NCI-H2196 (cell line): ENCODE data around the gene TPRN.

Experiments used
- DNase-seq: peaks from one replicate; lab custom pipeline; 2025; ENCODE audit not compliant: unreplicated experiment; lab: John Stamatoyannopoulos, UW

The TPRN gene

DNA sequence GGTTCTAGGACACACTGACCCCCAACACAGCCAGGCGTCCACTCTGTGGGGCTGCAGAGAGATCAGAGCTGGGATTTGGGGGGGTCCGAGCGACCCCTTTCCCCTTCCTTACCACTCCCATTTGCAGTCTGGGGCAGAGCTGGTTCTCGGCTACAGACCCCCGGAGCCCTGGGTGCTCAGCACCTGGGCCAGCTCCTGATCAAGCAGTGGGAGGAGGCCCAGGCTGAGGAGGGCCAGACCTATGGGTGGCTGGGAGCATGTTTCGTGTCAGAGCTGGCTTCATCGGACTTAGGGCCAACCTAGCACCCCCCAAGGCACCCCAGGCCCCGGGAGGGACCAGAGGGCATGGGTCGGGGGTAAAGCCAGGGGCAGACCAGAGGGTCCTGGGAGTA is 54.0 kb downstream of the TPRN start:
- no peak for DNase-seq

DNA sequence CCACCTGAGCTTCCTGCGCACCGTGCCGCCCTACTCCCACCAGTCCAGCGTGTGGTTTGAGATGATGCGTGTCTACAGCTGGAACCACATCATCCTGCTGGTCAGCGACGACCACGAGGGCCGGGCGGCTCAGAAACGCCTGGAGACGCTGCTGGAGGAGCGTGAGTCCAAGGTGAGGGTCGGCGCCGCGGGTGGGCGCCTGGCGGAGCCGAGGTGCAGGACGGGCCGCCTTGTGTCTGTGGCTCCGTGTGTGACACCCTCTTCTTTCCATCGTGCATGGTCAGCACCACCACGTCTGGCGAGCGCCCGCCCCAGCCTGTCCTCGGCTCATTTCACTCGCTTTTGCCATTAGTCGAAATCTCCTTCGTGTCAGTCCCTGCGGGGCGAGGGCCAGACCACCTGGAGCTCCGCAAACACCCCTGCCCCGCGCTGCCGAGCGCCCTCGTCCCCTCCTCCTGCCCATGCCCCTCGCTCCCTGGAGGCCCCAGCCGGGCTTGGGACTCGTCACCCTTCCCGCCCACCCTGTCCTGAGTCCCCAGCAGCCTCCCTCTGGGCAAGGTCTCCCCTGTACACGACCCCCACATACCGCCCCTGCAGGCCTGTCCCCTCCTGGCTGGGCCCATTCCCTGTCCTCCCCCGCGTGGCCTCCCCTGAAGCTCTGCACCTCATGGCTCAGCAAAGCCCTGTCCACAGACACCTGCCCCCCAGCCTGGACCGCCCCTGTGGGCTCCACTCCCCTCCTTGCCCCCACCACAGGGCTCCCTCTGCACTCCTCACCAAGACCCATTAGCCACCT is 54.6 kb downstream of the TPRN start:
- DNase-seq = no peak

DNA sequence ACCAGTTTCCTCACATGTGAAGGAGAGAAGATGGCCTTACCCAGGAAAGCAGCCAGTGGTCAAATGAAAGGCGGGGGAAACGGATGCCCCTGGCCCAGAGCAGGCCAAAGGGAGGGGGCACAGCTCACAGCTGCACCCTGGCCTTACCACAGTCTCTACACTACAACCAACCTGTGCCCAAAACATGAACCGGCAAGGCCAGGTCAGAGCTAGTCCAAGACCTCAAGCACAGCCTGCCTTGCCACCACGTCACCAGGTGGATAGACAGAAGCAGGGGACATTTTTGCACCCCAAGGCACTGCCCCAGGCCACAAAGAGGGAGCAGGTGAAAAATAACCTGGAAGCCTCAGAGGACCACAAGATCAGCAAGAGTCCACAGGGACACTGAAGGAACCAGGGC is 57.1 kb downstream of the TPRN start:
- no peak for DNase-seq

DNA sequence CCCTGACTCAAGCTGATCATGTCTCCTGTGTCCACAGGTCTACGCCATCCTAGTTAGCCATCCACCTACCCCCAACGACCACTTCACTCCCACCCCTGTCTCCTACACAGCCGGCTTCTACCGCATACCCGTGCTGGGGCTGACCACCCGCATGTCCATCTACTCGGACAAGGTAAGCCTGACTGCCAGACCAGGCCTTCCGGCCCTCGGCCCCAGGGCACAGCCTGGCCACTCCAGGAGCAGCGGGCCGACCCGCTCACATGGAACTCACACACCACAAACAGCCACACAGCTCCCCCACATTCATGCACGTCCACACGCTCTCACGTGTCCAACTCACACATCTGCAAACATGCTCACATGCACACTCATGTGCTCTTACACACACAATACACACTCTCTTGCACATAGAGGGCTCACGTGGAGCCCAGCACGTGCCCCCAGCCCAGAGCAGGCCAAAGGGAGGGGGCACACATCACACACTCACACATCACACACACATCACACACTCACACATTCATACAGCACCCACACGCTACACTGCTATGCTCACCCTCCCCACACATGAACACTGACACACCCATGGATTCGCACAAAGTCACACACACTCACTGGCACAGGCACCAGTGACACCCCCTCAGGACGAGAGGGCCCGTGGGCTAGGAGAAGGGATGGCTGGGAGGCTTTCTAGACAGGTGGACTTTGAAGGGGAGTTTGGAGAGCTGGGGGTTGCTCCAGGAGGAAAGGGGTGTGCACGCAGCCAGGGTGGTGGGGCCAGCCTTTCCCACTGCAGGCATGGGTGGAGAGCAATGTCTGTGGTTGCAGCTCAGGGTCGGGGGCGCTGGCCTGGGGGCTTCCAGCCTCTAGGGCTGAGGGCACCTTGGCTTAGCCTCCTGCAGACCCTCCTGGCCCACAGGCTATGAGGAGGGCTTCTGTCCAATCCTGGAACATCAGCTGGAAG is 58.3 kb downstream of the TPRN start:
- no peak for DNase-seq
